ENCODE data around the gene CHP1.

Gene CHP1

GRCh38 chr15:41283653-41284426, 52.8 kb downstream of the CHP1 start (continued):
- TF ChIP-seq ZNF112 (tag by site-specific recombination; IDR thresholded peaks at IDR 0.05) (no peak), REST (tag by site-specific recombination; IDR thresholded peaks at IDR 0.05) (no peak), ZNF211 (tag by site-specific recombination; IDR thresholded peaks at IDR 0.05; ENCODE audit: low read depth) (no peak), ZBTB6 (tag by site-specific recombination; IDR thresholded peaks at IDR 0.05) (no peak), SP2 (tag by site-specific recombination; IDR thresholded peaks at IDR 0.05) (peak; percentile 96), GLI4 (tag by site-specific recombination; IDR thresholded peaks at IDR 0.05) (0 out of 2 replicates have a peak, but pooled peaks have one; percentile 27), ZNF600 (tag by site-specific recombination; IDR thresholded peaks at IDR 0.05) (peak; percentile 66), ZXDB (tag by site-specific recombination; IDR thresholded peaks at IDR 0.05) (peak; percentile 34; the same call in 1 of the 2 replicates), SCRT1 (tag by site-specific recombination; IDR thresholded peaks at IDR 0.05; ENCODE audit: borderline replicate concordance) (no peak), ZNF768 (tag by site-specific recombination; IDR thresholded peaks at IDR 0.05) (no peak), ZNF747 (tag by site-specific recombination; IDR thresholded peaks at IDR 0.05) (no peak), ZNF10 (tag by site-specific recombination; IDR thresholded peaks at IDR 0.05) (0 out of 2 replicates have a peak, but pooled peaks have one; percentile 34), ZFP69B (tag by site-specific recombination; IDR thresholded peaks at IDR 0.05) (no peak), ZNF280C (tag by site-specific recombination; IDR thresholded peaks at IDR 0.05) (no peak), ZNF473 (tag by site-specific recombination; IDR thresholded peaks at IDR 0.05) (no peak), ZBTB49 (tag by site-specific recombination; IDR thresholded peaks at IDR 0.05; ENCODE audit: low read depth) (no peak), PRDM6 (tag by site-specific recombination; IDR thresholded peaks at IDR 0.05) (0 out of 2 replicates have a peak, but pooled peaks have one; percentile 33), ZNF121 (tag by site-specific recombination; IDR thresholded peaks at IDR 0.05) (peak; percentile 37; the same call in 1 of the 2 replicates), SALL2 (tag by site-specific recombination; IDR thresholded peaks at IDR 0.05; ENCODE audit: borderline replicate concordance) (no peak), ZSCAN4 (tag by site-specific recombination; IDR thresholded peaks at IDR 0.05) (no peak), ZSCAN30 (tag by site-specific recombination; IDR thresholded peaks at IDR 0.05) (peak; percentile 71), MZF1 (tag by site-specific recombination; IDR thresholded peaks at IDR 0.05; ENCODE audit: borderline replicate concordance) (no peak), PATZ1 (tag by site-specific recombination; IDR thresholded peaks at IDR 0.05) (peak; percentile 81), KLF9 (tag by site-specific recombination; IDR thresholded peaks at IDR 0.05; ENCODE audit: low read depth) (peak; percentile 74)
